HepG2 (cell line): ENCODE results near the gene TANGO2.

Experiments
- CTCF ChIP-seq: sonication (generic); formaldehyde crosslinking; IDR thresholded peaks from 2 replicates; pipeline ENCODE4 v1.5.0; 2020; ENCODE audit warnings: mild to moderate bottlenecking, missing genetic modification reagents, moderate library complexity
- POLR2G ChIP-seq: fragments of 200-400 bp; formaldehyde crosslinking; IDR thresholded peaks from 2 replicates; pipeline ENCODE4 v1.6.1; 2018; ENCODE audit warnings: mild to moderate bottlenecking, low read depth, low read length, moderate library complexity
- ZNF496 ChIP-seq: sonication (generic); formaldehyde crosslinking; IDR thresholded peaks from 2 replicates; pipeline ENCODE4 v1.8.1; 2023; ENCODE audit warnings: mild to moderate bottlenecking, moderate library complexity, missing genetic modification reagents; ENCODE audit not compliant: insufficient replicate concordance

- TF ChIP-seq CTCF (CRISPR knock-in tag), result no peak
- TF ChIP-seq POLR2G, result no peak
- TF ChIP-seq ZNF496 (CRISPR knock-in tag), result no peak
Measured at GRCh38 chr22:19976671-19977070, 44.2 kb upstream of the TANGO2 start.
